H54 (cell line): Measurements from ENCODE around the gene ZBTB7A.

Experiments used
- DNase-seq: peaks from one replicate; pipeline ENCODE4 v3.0.0; 2011; ENCODE audit warnings: low spot score, mixed read lengths; ENCODE audit not compliant: insufficient read length
- FAIRE-seq: peaks from 3 replicates; lab custom pipeline; 2011; peaks lifted over from hg19 to GRCh38; lab: Jason Lieb, UNC
- POLR2A ChIP-seq: IDR thresholded peaks from 2 replicates; pipeline ENCODE4 v1.6.1; 2011; ENCODE audit warnings: low read depth, mild to moderate bottlenecking, low read length

The ZBTB7A gene

DNA sequence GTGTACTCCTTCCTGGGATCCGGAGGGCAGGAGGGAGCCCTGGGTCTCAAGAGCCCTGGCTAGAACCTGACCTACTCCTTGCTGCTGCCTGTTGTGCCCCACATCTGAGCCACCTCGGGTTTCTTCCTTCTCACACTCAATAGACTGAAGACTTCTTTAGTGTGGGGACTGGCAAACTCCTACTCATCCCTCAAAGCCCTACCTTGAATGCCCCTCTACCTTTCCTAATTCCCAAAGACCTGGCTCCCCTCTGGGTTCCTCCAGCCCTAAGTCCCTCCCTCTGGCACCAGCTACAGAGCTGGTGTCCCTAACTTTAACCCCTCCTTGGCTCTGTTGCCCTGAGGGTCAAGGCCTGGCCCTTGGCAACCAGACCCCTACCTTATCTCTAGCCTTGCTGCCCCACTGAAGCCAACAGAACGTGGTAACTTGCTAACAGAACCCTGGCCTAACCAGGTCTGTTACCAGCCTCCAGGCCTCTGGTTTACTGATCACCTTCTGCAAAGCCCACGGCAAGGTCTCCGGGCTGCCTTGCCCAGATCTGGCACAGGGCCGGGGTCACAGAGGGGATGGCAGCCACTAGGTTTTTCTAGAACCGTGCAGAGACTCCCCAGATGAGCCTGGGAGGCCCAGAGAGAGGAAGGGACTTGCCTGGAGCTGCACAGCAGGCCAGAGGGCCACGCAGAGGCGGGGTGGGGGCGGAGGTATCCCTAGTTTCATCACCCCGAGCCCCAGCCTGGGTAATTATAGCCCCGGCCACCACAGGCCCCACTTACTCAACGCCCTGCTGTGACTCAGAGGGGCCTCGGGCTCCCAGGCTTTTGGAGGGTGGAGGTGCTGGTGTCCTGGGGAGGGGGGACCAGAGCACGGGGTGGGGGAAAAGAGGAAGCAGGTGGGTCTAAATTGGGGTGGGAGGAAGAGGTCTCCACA is 15.3 kb downstream of the ZBTB7A start:
- TF ChIP-seq POLR2A = no peak
- no peak for FAIRE-seq
- peak; percentile 97 for DNase-seq

- FAIRE-seq (no peak), DNase-seq (no peak)
- no peak for TF ChIP-seq POLR2A
Observed at GRCh38 chr19:4049432-4049831, 17.3 kb downstream of the ZBTB7A start.

DNA sequence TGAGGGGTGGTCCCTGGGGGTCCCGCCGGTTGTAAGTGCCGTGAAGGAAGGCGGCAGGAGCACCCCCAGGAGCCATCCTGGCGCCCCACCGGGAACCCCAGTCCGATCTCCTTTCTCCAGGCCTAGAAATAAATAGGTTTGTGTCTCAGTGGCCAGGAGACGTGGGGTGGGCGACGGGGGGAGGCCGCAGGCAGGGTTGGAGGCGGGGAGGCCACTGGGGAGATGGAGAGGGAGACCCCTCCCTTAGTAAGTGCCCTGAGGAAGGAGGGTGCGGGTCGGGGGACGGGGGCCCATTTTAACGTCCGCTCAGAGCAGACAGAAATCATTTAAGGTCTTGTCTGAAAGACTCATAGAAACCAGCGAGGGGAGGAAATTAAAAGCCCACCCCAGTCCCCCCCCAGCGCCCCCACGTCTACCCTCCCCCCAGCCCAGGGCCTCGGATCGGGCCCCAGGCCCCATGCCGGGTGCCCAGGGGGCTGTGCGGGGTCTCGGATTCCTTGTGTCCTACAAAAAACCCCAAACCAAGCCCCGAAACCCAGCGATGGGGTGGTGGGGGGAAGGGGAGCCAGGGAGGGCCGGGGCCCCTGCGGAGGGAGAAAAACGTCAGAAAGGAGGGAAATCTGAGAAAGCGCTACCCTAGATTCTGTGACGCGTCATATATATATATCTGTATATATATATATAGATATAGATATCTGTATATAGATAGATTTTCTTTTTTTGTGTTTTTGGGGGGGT is 19.6 kb downstream of the ZBTB7A start:
- FAIRE-seq (no peak), DNase-seq (no peak)
- no peak for TF ChIP-seq POLR2A

- FAIRE-seq (no peak), DNase-seq (no peak)
- TF ChIP-seq POLR2A = no peak
Observed at GRCh38 chr19:4046362-4046691, 20.4 kb downstream of the ZBTB7A start.

GRCh38 chr19:4045597-4046361 is 20.9 kb downstream of the ZBTB7A start:
- FAIRE-seq = no peak
- TF ChIP-seq POLR2A = no peak
- DNase-seq = no peak

GRCh38 chr19:4044990-4045465 is 21.7 kb downstream of the ZBTB7A start:
- TF ChIP-seq POLR2A = no peak
- DNase-seq (no peak), FAIRE-seq (no peak)

DNA sequence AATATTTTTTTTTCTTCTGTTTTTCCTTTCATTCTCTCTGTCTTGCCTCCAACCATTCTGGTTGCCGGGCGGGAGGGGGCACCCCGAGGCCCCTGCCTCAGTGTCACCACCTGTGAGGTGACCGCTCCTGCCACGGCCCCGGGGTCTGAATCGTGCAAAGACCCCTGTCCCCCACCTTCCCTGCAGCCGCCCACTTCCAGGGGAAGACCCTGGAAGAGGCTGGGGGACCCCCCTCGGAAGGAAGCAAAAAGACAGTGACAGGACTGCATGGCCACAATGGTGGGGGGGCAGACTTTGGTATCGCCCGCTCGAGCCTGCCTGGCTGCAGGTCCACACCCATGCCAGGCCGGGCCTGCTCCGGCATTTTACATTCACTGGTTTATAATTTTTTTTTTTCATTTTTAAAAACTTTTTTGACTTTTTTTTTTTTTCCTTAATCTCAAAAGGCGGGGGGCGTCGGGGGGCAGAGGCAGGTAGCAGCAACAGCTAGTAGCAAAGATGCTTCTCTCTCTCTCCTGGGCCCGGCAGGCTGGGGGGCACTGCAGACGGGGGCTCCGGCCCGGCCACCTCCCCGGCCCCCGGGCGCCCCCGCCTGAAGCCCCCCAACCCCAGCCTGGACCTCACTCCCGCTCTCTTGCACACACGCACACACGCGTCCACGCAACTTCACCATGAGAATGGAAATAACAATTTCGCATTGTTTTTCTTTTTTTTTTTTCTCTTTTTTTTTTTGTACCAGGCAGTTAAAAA is 22.6 kb downstream of the ZBTB7A start:
- TF ChIP-seq POLR2A = no peak
- DNase-seq (no peak), FAIRE-seq (no peak)

DNA sequence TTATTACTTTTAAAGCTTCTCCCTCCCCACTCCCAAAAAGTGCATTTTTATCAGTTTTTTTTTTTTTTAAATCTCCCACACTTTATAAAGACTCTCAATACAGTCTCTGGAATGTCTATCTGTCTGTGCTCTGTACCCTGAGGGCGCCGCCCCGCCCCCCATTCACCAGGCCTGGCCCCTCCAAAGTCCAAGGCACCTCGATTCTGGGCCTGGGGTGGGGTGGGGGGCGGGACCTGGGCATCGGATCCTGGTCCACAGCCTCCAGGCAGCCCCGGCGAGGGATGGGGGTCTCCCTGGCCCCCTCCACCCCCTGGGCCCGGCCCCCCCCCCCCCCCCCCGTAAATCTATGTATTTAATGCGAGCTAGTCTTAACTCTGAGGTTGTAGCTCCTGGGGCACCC is 23.3 kb downstream of the ZBTB7A start:
- no peak for TF ChIP-seq POLR2A
- DNase-seq (no peak), FAIRE-seq (no peak)

- no peak for TF ChIP-seq POLR2A
- FAIRE-seq = no peak
- no peak for DNase-seq
Observed at GRCh38 chr19:4042731-4043082, 24.0 kb downstream of the ZBTB7A start.

- DNase-seq = no peak
- FAIRE-seq = no peak
- TF ChIP-seq POLR2A = no peak
Observed at GRCh38 chr19:4042064-4042730, 24.5 kb downstream of the ZBTB7A start.

DNA sequence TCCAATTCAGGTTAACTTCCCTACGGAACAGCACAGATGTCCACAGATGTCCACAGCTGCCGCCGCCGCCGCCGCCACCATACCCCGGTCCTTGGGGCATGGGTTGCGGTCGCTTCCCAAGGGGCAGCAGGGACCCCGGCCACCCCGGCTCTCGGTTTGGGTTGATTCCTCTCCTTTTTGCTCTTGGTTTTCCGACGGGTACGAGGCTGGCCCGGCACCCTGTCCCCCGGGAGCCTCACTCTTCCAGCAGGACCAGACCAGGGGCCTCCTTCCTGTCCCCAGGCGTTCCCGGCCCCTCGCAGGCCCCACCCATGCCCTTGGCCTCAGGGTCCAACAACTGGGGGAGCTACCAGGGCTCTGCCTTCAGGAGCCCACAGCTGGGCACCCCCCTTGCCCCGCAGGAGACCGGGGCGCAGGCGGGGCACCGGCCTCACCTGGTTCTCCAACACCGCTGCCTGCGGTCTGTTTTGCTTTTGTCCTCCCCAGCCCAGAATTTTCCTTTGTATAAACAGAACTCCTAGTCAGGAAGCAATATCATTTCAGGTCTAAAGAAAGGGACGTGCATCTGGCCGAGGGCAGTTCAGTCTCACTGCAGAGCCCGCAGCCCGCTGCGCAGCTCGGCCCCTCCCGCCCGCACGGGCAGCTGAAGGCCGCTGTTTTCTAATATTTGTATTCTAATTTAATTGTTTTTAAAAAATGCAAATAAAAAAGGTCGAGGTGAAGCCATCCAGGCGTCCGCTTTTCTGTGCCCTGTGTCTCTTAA is 27.9 kb downstream of the ZBTB7A start:
- no peak for TF ChIP-seq POLR2A
- no peak for FAIRE-seq
- DNase-seq = no peak

GRCh38 chr19:4038057-4038456 is 28.6 kb downstream of the ZBTB7A start:
- FAIRE-seq = no peak
- TF ChIP-seq POLR2A = no peak
- DNase-seq = no peak
